ENCODE results near the gene INHBB. TPM values are rescaled to one million over a fixed set of nuclear protein-coding genes. Genes with fewer than 3 reads are reported as not detected.
"Not testable (repeated sequence)": the region's sequence is repeated elsewhere in the genome, so short reads cannot be mapped to it uniquely, and the experiment has no call there.

INHBB gene
- under 1 TPM in 2 of 4 donors, not detected in 2; 0.06 to 0.17 TPM for polyA plus RNA-seq (ENCODE audit: insufficient read length in 4 of 4)

- no peak for DNase-seq (ENCODE audit: low read depth in 4 of 4, low spot score in 3 of 4)
Measured at GRCh38 chr2:120346026-120346666, at the start of gene INHBB. Gene INHBB, plus strand, starts transcription at chr2:120346136. Its CDS starts 53 bp downstream, at chr2:120346189.

GRCh38 chr2:120298173-120298835, 47.6 kb upstream of the INHBB start:
- DNase-seq (ENCODE audit: low read depth in 4 of 4, low spot score in 3 of 4), result no peak

GRCh38 chr2:120299004-120299403, 46.9 kb upstream of the INHBB start:
- DNase-seq (ENCODE audit: low read depth in 4 of 4, low spot score in 3 of 4), result no peak

GRCh38 chr2:120299561-120299960, 46.4 kb upstream of the INHBB start:
- DNase-seq (ENCODE audit: low read depth in 4 of 4, low spot score in 3 of 4), result no peak

GRCh38 chr2:120300385-120300784, 45.6 kb upstream of the INHBB start:
- DNase-seq (ENCODE audit: low read depth in 4 of 4, low spot score in 3 of 4), result no peak

- DNase-seq (ENCODE audit: low read depth in 4 of 4, low spot score in 3 of 4), result no peak
Measured at GRCh38 chr2:120301284-120301683, 44.7 kb upstream of the INHBB start.

- no peak for DNase-seq (ENCODE audit: low read depth in 4 of 4, low spot score in 3 of 4)
Measured at GRCh38 chr2:120302301-120302700, 43.6 kb upstream of the INHBB start.

- DNase-seq (ENCODE audit: low read depth in 4 of 4, low spot score in 3 of 4), result no peak
Measured at GRCh38 chr2:120303177-120303576, 42.8 kb upstream of the INHBB start.

GRCh38 chr2:120305296-120305695, 40.6 kb upstream of the INHBB start:
- DNase-seq (ENCODE audit: low read depth in 4 of 4, low spot score in 3 of 4), result no peak

GRCh38 chr2:120305937-120306490, 39.9 kb upstream of the INHBB start:
- no peak for DNase-seq (ENCODE audit: low read depth in 4 of 4, low spot score in 3 of 4)

- DNase-seq (ENCODE audit: low read depth in 4 of 4, low spot score in 3 of 4), result no peak
Measured at GRCh38 chr2:120307482-120307881, 38.5 kb upstream of the INHBB start.

- no peak for DNase-seq (ENCODE audit: low read depth in 4 of 4, low spot score in 3 of 4)
Measured at GRCh38 chr2:120308038-120308910, 37.7 kb upstream of the INHBB start.

GRCh38 chr2:120310136-120310535, 35.8 kb upstream of the INHBB start:
- DNase-seq (ENCODE audit: low read depth in 4 of 4, low spot score in 3 of 4), result no peak

- not testable (repeated sequence) for DNase-seq (ENCODE audit: low read depth in 4 of 4, low spot score in 3 of 4)
Measured at GRCh38 chr2:120310841-120311240, 35.1 kb upstream of the INHBB start.

- DNase-seq (ENCODE audit: low read depth in 4 of 4, low spot score in 3 of 4), result no peak
Measured at GRCh38 chr2:120312076-120312475, 33.9 kb upstream of the INHBB start.

- DNase-seq (ENCODE audit: low read depth in 4 of 4, low spot score in 3 of 4), result peak; percentile 78 to 83 (median 79)
Measured at GRCh38 chr2:120312860-120313694, 32.9 kb upstream of the INHBB start.

- DNase-seq (ENCODE audit: low read depth in 4 of 4, low spot score in 3 of 4), result no peak
Measured at GRCh38 chr2:120313695-120314615, 32.0 kb upstream of the INHBB start.

GRCh38 chr2:120314690-120315366, 31.1 kb upstream of the INHBB start:
- DNase-seq (ENCODE audit: low read depth in 4 of 4, low spot score in 3 of 4), result no peak

All from right renal pelvis (tissue), 4 donors.